ENCODE results near the gene PLCH1.

DNA sequence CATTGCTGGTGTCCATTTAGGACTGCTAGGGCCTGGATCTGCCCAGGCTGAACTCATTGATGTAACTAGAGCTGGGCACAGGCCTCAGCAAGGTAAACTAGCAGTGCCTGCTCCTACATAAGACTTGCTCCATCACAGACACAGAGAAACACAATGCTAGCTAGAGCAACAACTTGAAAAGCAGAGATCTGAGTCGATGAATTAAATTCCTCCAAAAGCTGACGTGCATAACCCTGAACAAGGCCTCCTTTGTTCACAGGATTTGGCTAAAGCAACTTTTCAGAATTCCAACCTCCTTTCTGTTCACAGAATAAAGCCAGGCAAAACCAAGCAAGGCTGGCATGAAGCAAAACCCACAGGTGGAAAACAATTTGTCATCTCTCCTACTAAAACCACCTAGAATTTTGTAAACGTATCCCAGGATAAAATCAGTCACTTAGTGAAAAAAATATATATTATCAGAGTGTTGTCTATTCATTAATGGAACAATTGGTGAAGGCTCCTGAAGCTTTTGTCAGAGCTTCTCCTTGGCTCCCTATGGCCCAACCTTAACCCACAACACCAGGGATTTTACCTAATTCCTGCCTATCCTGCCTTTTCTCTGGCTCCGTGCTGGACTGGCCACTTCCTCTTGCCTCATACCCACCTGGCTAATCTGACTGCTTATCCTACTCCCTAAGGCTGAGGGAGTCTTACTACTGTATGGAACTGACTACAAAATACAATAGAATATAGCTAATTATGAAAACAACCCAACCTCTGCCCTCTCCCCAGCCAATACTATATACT, 39.9 kb downstream of the PLCH1 start:
- no peak for TF ChIP-seq EZH2 (IDR thresholded peaks at IDR 0.05; ENCODE audit: borderline replicate concordance, low read depth, low read length, severe bottlenecking)
- TF ChIP-seq, protein P1, sequence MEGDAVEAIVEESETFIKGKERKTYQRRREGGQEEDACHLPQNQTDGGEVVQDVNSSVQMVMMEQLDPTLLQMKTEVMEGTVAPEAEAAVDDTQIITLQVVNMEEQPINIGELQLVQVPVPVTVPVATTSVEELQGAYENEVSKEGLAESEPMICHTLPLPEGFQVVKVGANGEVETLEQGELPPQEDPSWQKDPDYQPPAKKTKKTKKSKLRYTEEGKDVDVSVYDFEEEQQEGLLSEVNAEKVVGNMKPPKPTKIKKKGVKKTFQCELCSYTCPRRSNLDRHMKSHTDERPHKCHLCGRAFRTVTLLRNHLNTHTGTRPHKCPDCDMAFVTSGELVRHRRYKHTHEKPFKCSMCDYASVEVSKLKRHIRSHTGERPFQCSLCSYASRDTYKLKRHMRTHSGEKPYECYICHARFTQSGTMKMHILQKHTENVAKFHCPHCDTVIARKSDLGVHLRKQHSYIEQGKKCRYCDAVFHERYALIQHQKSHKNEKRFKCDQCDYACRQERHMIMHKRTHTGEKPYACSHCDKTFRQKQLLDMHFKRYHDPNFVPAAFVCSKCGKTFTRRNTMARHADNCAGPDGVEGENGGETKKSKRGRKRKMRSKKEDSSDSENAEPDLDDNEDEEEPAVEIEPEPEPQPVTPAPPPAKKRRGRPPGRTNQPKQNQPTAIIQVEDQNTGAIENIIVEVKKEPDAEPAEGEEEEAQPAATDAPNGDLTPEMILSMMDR (IDR thresholded peaks at IDR 0.05; ENCODE audit: borderline replicate concordance, extremely low read depth, low read length, poor library complexity, severe bottlenecking) = no peak

Data from DND-41 (cell line).